CD4-positive, alpha-beta memory T cell (primary cell): ENCODE results near the gene PLD6. TPM values are rescaled to one million over a fixed set of nuclear protein-coding genes. Genes with fewer than 3 reads are reported as not detected.

Experiments used
- CTCF ChIA-PET: fragments of 350-600 bp; sonication (Branson Sonifier 250); formaldehyde crosslinking; loops from one replicate; lab custom pipeline; 2021; ENCODE audit warnings: inconsistent platforms; ENCODE audit not compliant: partially characterized antibody; lab: Charles Lee
- POLR2A ChIA-PET: fragments of 350-600 bp; sonication (Branson Sonifier 250); formaldehyde crosslinking; loops from one replicate; lab custom pipeline; 2021; ENCODE audit not compliant: partially characterized antibody; lab: Charles Lee
- DNase-seq, 5 donors: peaks; one replicate each; pipeline versions ENCODE4 v3.0.0 to v3.0.0-alpha.2; 2020 to 2022; ENCODE audit warnings: mixed read lengths in 1 of 5
- H3K27ac ChIP-seq: one replicate; pipeline ENCODE4 v1.7.0; 2013; ENCODE audit warnings: low read depth, low read length
- H3K27me3 ChIP-seq: 2 replicates; pipeline ENCODE4 v1.7.0; 2013; ENCODE audit warnings: mild to moderate bottlenecking, low read length, moderate library complexity; ENCODE audit not compliant: insufficient read depth
- H3K36me3 ChIP-seq: 2 replicates; pipeline ENCODE4 v1.7.0; 2013; ENCODE audit warnings: mild to moderate bottlenecking, low read length, moderate library complexity; ENCODE audit not compliant: insufficient read depth
- H3K4me1 ChIP-seq: 2 replicates; pipeline ENCODE4 v1.7.0; 2013; ENCODE audit warnings: mild to moderate bottlenecking, low read length, moderate library complexity; ENCODE audit not compliant: insufficient read depth
- H3K4me3 ChIP-seq, 2 donors: one replicate each; pipeline ENCODE4 v1.7.0; 2013; ENCODE audit warnings: low read length in 2 of 2, mild to moderate bottlenecking in 1 of 2
- H3K9me3 ChIP-seq, 2 donors: one replicate each; pipeline ENCODE4 v1.7.0; 2013; ENCODE audit warnings: low read length in 2 of 2, control low read depth in 1 of 2; ENCODE audit not compliant: control insufficient read depth in 1 of 2
- H3K27ac Mint-ChIP-seq, 7 donors: one replicate each; pipeline ENCODE4 v1.8.0; 2020 to 2021; ENCODE audit warnings: mixed read lengths in 7 of 7, mild to moderate bottlenecking in 6 of 7, inconsistent platforms in 3 of 7, moderate library complexity in 3 of 7
- H3K27me3 Mint-ChIP-seq, 2 donors: one replicate each; pipeline ENCODE4 v1.8.0; 2020 to 2021; ENCODE audit warnings: mixed read lengths in 2 of 2
- H3K36me3 Mint-ChIP-seq, 2 donors: one replicate each; pipeline ENCODE4 v1.8.0; 2020 to 2021; ENCODE audit warnings: mixed read lengths in 2 of 2, inconsistent platforms in 1 of 2, mild to moderate bottlenecking in 1 of 2
- H3K4me1 Mint-ChIP-seq, 4 donors: one replicate each; pipeline ENCODE4 v1.8.0; 2020 to 2021; ENCODE audit warnings: mixed read lengths in 4 of 4, mild to moderate bottlenecking in 1 of 4
- H3K4me3 Mint-ChIP-seq, 8 donors: one replicate each; pipeline ENCODE4 v1.8.0; 2020 to 2021; ENCODE audit warnings: mixed read lengths in 8 of 8, mild to moderate bottlenecking in 7 of 8, moderate library complexity in 6 of 8, inconsistent platforms in 3 of 8
- H3K9me3 Mint-ChIP-seq, 8 donors: one replicate each; pipeline ENCODE4 v1.8.0; 2020 to 2021; ENCODE audit warnings: mixed read lengths in 8 of 8, mild to moderate bottlenecking in 5 of 8, inconsistent platforms in 3 of 8, moderate library complexity in 1 of 8
- intact Hi-C: fragments of 100-400 bp; cut with micrococcal nuclease; formaldehyde crosslinking; loops from one replicate; pipeline ENCODE4 v1.15.1; 2023
- polyA plus RNA-seq, 2 donors: library from polyadenylated mRNA; unstranded; fragments of 300-500 nt; fragmentation: Illumina TruSeq; gene quantifications; one replicate each; pipeline ENCODE4 v1.2.3, GENCODE V29; 2021
- total RNA-seq, 2 experiments: library from RNA; stranded (reverse); gene quantifications; one replicate each; pipeline ENCODE4 v1.2.3, GENCODE V29; 2021

PLD6 gene
- total and polyA plus RNA-seq, 4 experiments from 2014 or later: 12.8 to 26.6 (median 16.1) TPM

GRCh38 chr17:17169396-17169795, 36.7 kb downstream of the PLD6 start:
- peaks cover 38 to 68% (median 52%) of the 10 kb centered on the region in 4 donors for H3K4me1 Mint-ChIP-seq
- Histone ChIP-seq H3K27me3 (no peaks in the 10 kb centered on the region), H3K4me3 (no peak overlapping the region), H3K9me3 (no peaks in the 10 kb centered on the region), H3K36me3 (peaks cover 46% of the 10 kb centered on the region), H3K4me1 (peaks cover 60% of the 10 kb centered on the region), H3K27ac (no peak overlapping the region)
- H3K4me3 Mint-ChIP-seq: peak overlapping the region in 1 of 8 donors; percentile 2
- H3K9me3 Mint-ChIP-seq: no peaks in the 10 kb centered on the region
- H3K27me3 Mint-ChIP-seq: no peaks in the 10 kb centered on the region
- H3K36me3 Mint-ChIP-seq: peaks cover 43 to 67% of the 10 kb centered on the region in 2 donors
- DNase-seq: no peak
- CTCF ChIA-PET: no interaction called here
- intact Hi-C loops: no loop called here
- H3K27ac Mint-ChIP-seq: peak overlapping the region in 6 of 7 donors; percentile 42 to 84 (median 64)
- POLR2A ChIA-PET: interaction anchor here (4.9 kb wide), 1 partner anchor 11 kb away, joined by 30 read pairs; no protein-coding TSS in a partner anchor

GRCh38 chr17:17168401-17168800, 37.7 kb downstream of the PLD6 start:
- Mint-ChIP-seq H3K27ac (peak overlapping the region in 6 of 7 donors; percentile 42 to 88 (median 69)), H3K36me3 (peaks cover 47 to 65% of the 10 kb centered on the region in 2 donors), H3K4me1 (peaks cover 38 to 60% (median 50%) of the 10 kb centered on the region in 4 donors), H3K27me3 (no peaks in the 10 kb centered on the region), H3K4me3 (no peak overlapping the region), H3K9me3 (no peaks in the 10 kb centered on the region)
- Histone ChIP-seq H3K4me1 (peaks cover 50% of the 10 kb centered on the region), H3K9me3 (no peaks in the 10 kb centered on the region), H3K4me3 (no peak overlapping the region), H3K27me3 (no peaks in the 10 kb centered on the region), H3K36me3 (peaks cover 47% of the 10 kb centered on the region), H3K27ac (no peak overlapping the region)
- CTCF ChIA-PET: no interaction called here
- DNase-seq: no peak
- POLR2A ChIA-PET: interaction anchor here (0.8 to 4.9 kb wide), 3 partner anchors 12 to 48 kb away, joined by 3 to 30 read pairs (median 6); no protein-coding TSS in a partner anchor
- intact Hi-C loops: no loop called here

GRCh38 chr17:17167986-17168385, 38.1 kb downstream of the PLD6 start:
- no peaks in the 10 kb centered on the region for H3K27me3 ChIP-seq
- Mint-ChIP-seq H3K27me3 (no peaks in the 10 kb centered on the region), H3K36me3 (peaks cover 50 to 68% of the 10 kb centered on the region in 2 donors), H3K9me3 (no peaks in the 10 kb centered on the region), H3K4me3 (no peak overlapping the region), H3K4me1 (peaks cover 39 to 56% (median 48%) of the 10 kb centered on the region in 4 donors), H3K27ac (peak overlapping the region in 3 of 7 donors; percentile 35 to 60 (median 53))
- peaks cover 46% of the 10 kb centered on the region for H3K4me1 ChIP-seq
- DNase-seq: no peak
- no peak overlapping the region for H3K4me3 ChIP-seq
- H3K27ac ChIP-seq: no peak overlapping the region
- peaks cover 46% of the 10 kb centered on the region for H3K36me3 ChIP-seq
- intact Hi-C loops: no loop called here
- H3K9me3 ChIP-seq: no peaks in the 10 kb centered on the region
- POLR2A ChIA-PET: interaction anchor here (1.5 kb wide), 2 partner anchors 12 to 14 kb away, joined by 6 to 8 read pairs; no protein-coding TSS in a partner anchor
- CTCF ChIA-PET: no interaction called here

GRCh38 chr17:17167356-17167755, 38.8 kb downstream of the PLD6 start:
- Mint-ChIP-seq H3K27ac (peak overlapping the region in 5 of 7 donors; percentile 68 to 90 (median 74)), H3K9me3 (no peaks in the 10 kb centered on the region), H3K4me3 (no peak overlapping the region), H3K4me1 (peaks cover 37 to 52% (median 43%) of the 10 kb centered on the region in 4 donors), H3K36me3 (peaks cover 49 to 69% of the 10 kb centered on the region in 2 donors), H3K27me3 (no peaks in the 10 kb centered on the region)
- H3K27me3 ChIP-seq: no peaks in the 10 kb centered on the region
- no peak overlapping the region for H3K27ac ChIP-seq
- H3K36me3 ChIP-seq: peaks cover 49% of the 10 kb centered on the region
- no peak for DNase-seq
- POLR2A ChIA-PET: interaction anchor here (0.6 to 1.5 kb wide), 4 partner anchors 12 to 41 kb away, joined by 3 to 8 read pairs (median 4); no protein-coding TSS in a partner anchor
- peaks cover 40% of the 10 kb centered on the region for H3K4me1 ChIP-seq
- H3K9me3 ChIP-seq: no peaks in the 10 kb centered on the region
- CTCF ChIA-PET: interaction anchor here (0.7 kb wide), 1 partner anchor 11 kb away, joined by 3 read pairs; no protein-coding TSS in a partner anchor
- intact Hi-C loops: no loop called here
- no peak overlapping the region for H3K4me3 ChIP-seq

GRCh38 chr17:17166446-17166845, 39.7 kb downstream of the PLD6 start:
- Histone ChIP-seq H3K36me3 (peaks cover 58% of the 10 kb centered on the region), H3K9me3 (no peaks in the 10 kb centered on the region), H3K4me3 (no peak overlapping the region), H3K27me3 (no peaks in the 10 kb centered on the region), H3K27ac (no peak overlapping the region), H3K4me1 (peaks cover 31% of the 10 kb centered on the region)
- Mint-ChIP-seq H3K4me3 (no peak overlapping the region), H3K27ac (peak overlapping the region in 3 of 7 donors; percentile 9 to 63 (median 47)), H3K27me3 (no peaks in the 10 kb centered on the region), H3K36me3 (peaks cover 47 to 69% of the 10 kb centered on the region in 2 donors), H3K4me1 (peaks cover 33 to 45% (median 37%) of the 10 kb centered on the region in 4 donors), H3K9me3 (no peaks in the 10 kb centered on the region)
- POLR2A ChIA-PET: interaction anchor here (1.4 to 1.5 kb wide), 2 partner anchors 8 to 13 kb away, joined by 3 to 8 read pairs; no protein-coding TSS in a partner anchor
- CTCF ChIA-PET: interaction anchor here (0.6 to 0.7 kb wide), 2 partner anchors 12 to 16 kb away, joined by 3 read pairs; no protein-coding TSS in a partner anchor
- no peak for DNase-seq
- intact Hi-C loops: no loop called here

GRCh38 chr17:17165666-17166308, 40.3 kb downstream of the PLD6 start:
- H3K4me3 ChIP-seq: no peak overlapping the region

GRCh38 chr17:17164676-17165075, 41.5 kb downstream of the PLD6 start:
- H3K36me3 Mint-ChIP-seq: peaks cover 47 to 77% of the 10 kb centered on the region in 2 donors
- H3K27ac ChIP-seq: no peak overlapping the region
- no peaks in the 10 kb centered on the region for H3K27me3 Mint-ChIP-seq
- H3K9me3 Mint-ChIP-seq: no peaks in the 10 kb centered on the region
- H3K4me3 ChIP-seq: no peak overlapping the region
- intact Hi-C loops: no loop called here
- no peaks in the 10 kb centered on the region for H3K9me3 ChIP-seq
- no peak overlapping the region for H3K27ac Mint-ChIP-seq
- POLR2A ChIA-PET: interaction anchor here (0.9 to 1.7 kb wide), 5 partner anchors 8 to 138 kb away, joined by 3 to 6 read pairs (median 3); no protein-coding TSS in a partner anchor
- no peak for DNase-seq
- peaks cover 13% of the 10 kb centered on the region for H3K4me1 ChIP-seq
- no peak overlapping the region for H3K4me3 Mint-ChIP-seq
- H3K4me1 Mint-ChIP-seq: peaks cover 20 to 28% (median 22%) of the 10 kb centered on the region in 4 donors
- CTCF ChIA-PET: interaction anchor here (0.7 kb wide), 1 partner anchor 27 kb away, joined by 3 read pairs; no protein-coding TSS in a partner anchor
- no peaks in the 10 kb centered on the region for H3K27me3 ChIP-seq
- H3K36me3 ChIP-seq: peaks cover 70% of the 10 kb centered on the region

More at GRCh38 chr17:17165666-17166308, 40.3 kb downstream of the PLD6 start:
- intact Hi-C loops: no loop called here
- no peaks in the 10 kb centered on the region for H3K9me3 ChIP-seq
- DNase-seq: no peak
- ChIA-PET CTCF (no interaction called here), POLR2A (interaction anchor here (1.4 kb wide), 1 partner anchor 9 kb away, joined by 3 read pairs; no protein-coding TSS in a partner anchor)
- peaks cover 62% of the 10 kb centered on the region for H3K36me3 ChIP-seq
- Mint-ChIP-seq H3K27me3 (no peaks in the 10 kb centered on the region), H3K4me1 (peaks cover 28 to 39% (median 31%) of the 10 kb centered on the region in 4 donors), H3K9me3 (no peaks in the 10 kb centered on the region), H3K4me3 (no peak overlapping the region), H3K36me3 (peaks cover 44 to 69% of the 10 kb centered on the region in 2 donors), H3K27ac (peak overlapping the region in 3 of 7 donors; percentile 9 to 19 (median 15))
- H3K27ac ChIP-seq: no peak overlapping the region
- peaks cover 24% of the 10 kb centered on the region for H3K4me1 ChIP-seq
- H3K27me3 ChIP-seq: no peaks in the 10 kb centered on the region
